Effector CD8-positive, alpha-beta T cell (primary cell): ENCODE data around the gene GFI1B.

Experiments
- DNase-seq: peaks from one replicate; lab custom pipeline; 2025; lab: John Stamatoyannopoulos, UW
- total RNA-seq, 4 experiments: gene quantifications; one replicate each; lab custom pipeline; 2026; lab: John Stamatoyannopoulos, UW

GFI1B gene
- 0 to 0.18 (median 0.05) reads per million in 4 experiments for total RNA-seq

- no peak for DNase-seq
Observed at GRCh38 chr9:132978451-132979131, at the start of gene GFI1B. GFI1B (plus strand) TSS chr9:132978694; CDS start chr9:132986679, 7,985 bp downstream.

- DNase-seq, result no peak
Observed at GRCh38 chr9:132931178-132931735, 47.2 kb upstream of the GFI1B start.

- DNase-seq, result no peak
Observed at GRCh38 chr9:132935026-132935425, 43.5 kb upstream of the GFI1B start.

- DNase-seq, result no peak
Observed at GRCh38 chr9:132937463-132937901, 41.0 kb upstream of the GFI1B start.

GRCh38 chr9:132939169-132939568, 39.3 kb upstream of the GFI1B start:
- no peak for DNase-seq

GRCh38 chr9:132942541-132943182, 35.8 kb upstream of the GFI1B start:
- DNase-seq, result no peak

GRCh38 chr9:132943651-132944293, 34.7 kb upstream of the GFI1B start:
- DNase-seq, result no peak

- peak; percentile 98 for DNase-seq
Observed at GRCh38 chr9:132944294-132945185, 34.0 kb upstream of the GFI1B start, which contains the start of gene TSC1. TSC1 (minus strand) TSS chr9:132944616; CDS start chr9:132928872, 15,744 bp downstream.

GRCh38 chr9:132945186-132946130, 33.0 kb upstream of the GFI1B start:
- DNase-seq, result no peak

- DNase-seq, result no peak
Observed at GRCh38 chr9:132946211-132946610, 32.3 kb upstream of the GFI1B start.

- no peak for DNase-seq
Observed at GRCh38 chr9:132946631-132947295, 31.7 kb upstream of the GFI1B start.

- no peak for DNase-seq
Observed at GRCh38 chr9:132947756-132948155, 30.7 kb upstream of the GFI1B start.

GRCh38 chr9:132948482-132949050, 29.9 kb upstream of the GFI1B start:
- DNase-seq, result no peak

GRCh38 chr9:132949709-132950108, 28.8 kb upstream of the GFI1B start:
- no peak for DNase-seq

- no peak for DNase-seq
Observed at GRCh38 chr9:132955123-132955522, 23.4 kb upstream of the GFI1B start.

- no peak for DNase-seq
Observed at GRCh38 chr9:132955768-132956167, 22.7 kb upstream of the GFI1B start.

GRCh38 chr9:132957805-132958204, 20.7 kb upstream of the GFI1B start:
- no peak for DNase-seq

- DNase-seq, result no peak
Observed at GRCh38 chr9:132961002-132961401, 17.5 kb upstream of the GFI1B start.

- no peak for DNase-seq
Observed at GRCh38 chr9:132965478-132965877, 13.0 kb upstream of the GFI1B start.
